Cerebellar nuclear complex (tissue), 1 donor: ENCODE measurements around the gene ARFGAP1.
"Not testable (repeated sequence)": the region's sequence is repeated elsewhere in the genome, so short reads cannot be mapped to it uniquely, and the experiment has no call there.

Experiments used
- DNase-seq, 2 experiments: peaks; one replicate each; lab custom pipeline; 2025; lab: John Stamatoyannopoulos, UW

Gene ARFGAP1

GRCh38 chr20:63290677-63291472, 18.3 kb downstream of the ARFGAP1 start:
- DNase-seq: no peak

- no peak for DNase-seq
Measured at GRCh38 chr20:63291811-63292210, 19.2 kb downstream of the ARFGAP1 start.

DNA sequence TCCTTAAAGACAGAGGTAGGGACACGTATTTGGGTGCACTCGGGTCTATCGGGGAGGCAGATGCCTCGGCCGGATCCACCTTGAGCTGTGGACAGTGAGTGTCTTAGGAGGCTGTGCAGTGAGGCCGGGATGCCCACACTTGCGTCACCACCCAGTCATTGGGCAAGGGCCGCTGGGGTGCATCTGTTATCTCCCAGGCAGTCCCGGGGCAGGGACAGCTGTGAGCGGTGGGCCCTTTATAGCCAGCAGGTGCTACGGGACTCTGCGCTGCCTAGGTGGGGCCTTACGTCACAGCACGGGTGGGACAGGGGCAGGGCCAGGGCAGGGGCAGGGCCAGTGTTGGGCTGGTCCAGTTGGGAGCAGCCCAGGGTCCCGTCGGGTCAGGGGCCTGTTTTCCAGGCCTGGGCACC, 19.7 kb downstream of the ARFGAP1 start:
- DNase-seq: no peak

DNA sequence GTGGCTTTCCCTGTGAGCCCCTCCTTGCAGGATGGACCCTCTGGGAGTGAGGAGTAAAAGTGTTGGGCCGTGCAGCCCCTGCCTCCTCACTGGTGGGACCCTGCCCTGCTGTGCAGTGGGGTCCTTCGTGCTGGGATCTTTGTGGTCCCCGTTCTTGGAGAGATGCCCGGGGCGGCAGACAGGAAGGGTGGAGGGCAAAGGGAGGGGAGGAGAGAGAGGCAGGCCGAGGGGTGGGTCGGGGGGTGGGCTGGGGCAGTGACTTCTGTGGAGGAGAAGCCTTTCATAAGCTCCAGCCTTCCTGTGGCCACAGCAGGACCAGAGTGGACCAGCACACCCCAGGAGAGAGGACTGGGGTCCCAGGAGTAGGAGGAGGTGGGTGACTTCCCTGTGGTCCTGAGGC, 20.3 kb downstream of the ARFGAP1 start, which contains the start of gene COL20A1:
COL20A1 (plus strand) TSS at position 283 of the 400 bp plus-strand sequence. CDS start 1,922 bp downstream, outside the sequence.
- DNase-seq: no peak

DNA sequence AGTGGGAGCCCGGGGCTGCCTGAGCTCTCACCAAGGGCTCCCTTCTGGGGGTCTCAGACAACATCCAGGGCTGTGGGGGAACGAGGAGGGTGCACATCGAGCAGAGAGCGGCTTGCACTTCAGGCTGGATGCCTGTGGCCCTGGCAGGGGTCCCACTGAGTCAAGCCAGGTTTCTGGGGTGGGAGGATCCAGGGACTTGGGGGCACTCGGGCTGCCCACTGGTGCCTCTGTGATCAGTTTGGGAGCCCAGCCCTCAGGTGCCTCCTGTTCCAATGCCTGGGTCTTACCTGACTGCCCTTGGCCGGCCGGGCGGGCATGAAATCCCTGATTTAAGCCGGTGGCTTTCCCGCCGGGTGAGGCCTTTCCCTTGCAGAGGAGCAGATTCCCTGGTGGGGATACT, 20.8 kb downstream of the ARFGAP1 start:
- no peak for DNase-seq

- no peak for DNase-seq
Measured at GRCh38 chr20:63293871-63294535, 21.4 kb downstream of the ARFGAP1 start.

DNA sequence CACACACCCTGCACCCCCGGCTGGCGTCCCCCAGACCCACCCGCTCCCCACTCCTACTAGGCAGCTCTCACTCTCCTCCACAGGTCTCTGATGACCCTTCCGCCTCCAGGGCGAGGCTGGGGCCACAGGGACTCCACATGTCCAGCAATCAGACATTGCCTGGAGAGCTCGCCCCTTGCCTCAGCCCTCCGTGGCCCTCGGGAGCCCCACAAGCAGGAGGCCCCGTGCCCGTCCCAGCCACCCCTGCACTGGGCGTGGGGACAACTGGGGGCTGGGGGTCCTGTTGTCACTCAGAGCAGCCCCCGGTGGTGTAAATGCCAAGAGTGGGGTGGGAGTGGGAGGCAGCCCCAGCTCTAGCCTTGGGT, 21.9 kb downstream of the ARFGAP1 start:
- no peak for DNase-seq

DNA sequence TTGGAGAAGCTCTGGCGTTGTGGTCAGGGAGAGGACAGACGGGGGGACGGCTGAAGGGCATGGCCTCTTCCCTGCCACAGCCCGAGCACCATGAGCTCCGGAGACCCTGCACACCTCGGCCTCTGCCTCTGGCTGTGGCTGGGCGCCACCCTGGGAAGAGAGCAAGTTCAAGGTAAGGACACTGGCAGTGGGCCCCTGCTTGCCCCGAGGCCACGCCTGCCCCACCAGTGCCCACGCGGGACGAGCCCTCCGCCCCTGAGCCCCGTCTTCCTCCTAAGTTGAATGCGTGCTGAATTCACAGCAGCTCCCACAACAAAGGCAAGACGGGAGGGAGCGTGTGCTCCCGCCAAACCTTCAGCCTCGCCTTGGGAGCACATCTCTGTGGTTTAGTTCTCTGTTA, 22.4 kb downstream of the ARFGAP1 start:
- no peak for DNase-seq

GRCh38 chr20:63295422-63295821, 22.8 kb downstream of the ARFGAP1 start:
- DNase-seq: no peak

- DNase-seq: no peak
Measured at GRCh38 chr20:63295846-63296245, 23.2 kb downstream of the ARFGAP1 start.

- DNase-seq: no peak
Measured at GRCh38 chr20:63296531-63297299, 24.1 kb downstream of the ARFGAP1 start.

DNA sequence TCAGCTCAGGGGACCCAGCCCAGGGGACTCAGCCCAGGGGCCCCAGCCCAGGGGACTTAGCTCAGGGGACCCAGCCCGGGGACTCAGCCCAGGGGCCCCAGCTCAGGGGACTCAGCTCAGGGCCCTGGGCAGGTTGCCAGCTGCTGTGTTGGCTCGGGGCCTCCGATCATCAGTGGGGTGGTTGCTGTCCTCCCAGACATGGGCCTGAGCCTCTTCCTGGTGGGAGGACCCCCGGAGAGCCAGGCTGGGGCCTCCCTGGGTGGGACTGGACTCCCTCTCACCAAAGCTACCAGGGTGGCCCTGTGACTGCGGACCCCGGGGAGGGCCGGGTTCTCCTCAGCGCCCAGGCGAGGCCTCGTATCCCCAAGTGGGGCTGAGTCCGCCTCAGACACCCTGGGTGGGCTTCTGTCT, 24.8 kb downstream of the ARFGAP1 start:
- no peak for DNase-seq

- DNase-seq: no peak
Measured at GRCh38 chr20:63297796-63298572, 25.4 kb downstream of the ARFGAP1 start.

DNA sequence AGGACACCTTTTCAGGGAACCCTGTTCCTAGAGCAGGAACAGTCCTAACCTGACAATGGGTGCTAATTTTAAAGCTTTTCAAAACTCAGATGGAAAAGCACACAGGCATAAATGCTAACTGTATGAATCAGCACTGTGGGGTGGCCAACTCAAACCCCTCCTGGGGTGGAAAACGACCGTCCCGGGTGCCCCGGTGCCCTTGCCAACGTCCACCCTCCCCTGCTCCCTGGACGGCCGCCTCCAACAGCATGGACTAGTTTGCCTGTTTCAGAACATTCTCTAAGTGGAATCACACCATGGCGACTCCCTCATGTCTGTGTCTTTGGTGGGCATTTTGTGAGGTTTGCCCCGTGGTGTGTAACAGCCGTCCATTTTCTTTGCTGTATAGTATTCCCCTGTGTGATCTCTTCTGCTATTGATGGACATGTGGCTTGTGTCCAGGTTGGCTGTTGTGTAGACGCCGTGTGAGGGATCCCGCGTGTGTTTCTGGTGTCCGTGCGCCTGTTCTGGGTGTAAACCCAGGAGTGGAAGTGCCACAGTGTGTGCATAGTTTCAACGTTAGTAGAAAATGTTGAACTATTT, 26.2 kb downstream of the ARFGAP1 start:
- DNase-seq: no peak

DNA sequence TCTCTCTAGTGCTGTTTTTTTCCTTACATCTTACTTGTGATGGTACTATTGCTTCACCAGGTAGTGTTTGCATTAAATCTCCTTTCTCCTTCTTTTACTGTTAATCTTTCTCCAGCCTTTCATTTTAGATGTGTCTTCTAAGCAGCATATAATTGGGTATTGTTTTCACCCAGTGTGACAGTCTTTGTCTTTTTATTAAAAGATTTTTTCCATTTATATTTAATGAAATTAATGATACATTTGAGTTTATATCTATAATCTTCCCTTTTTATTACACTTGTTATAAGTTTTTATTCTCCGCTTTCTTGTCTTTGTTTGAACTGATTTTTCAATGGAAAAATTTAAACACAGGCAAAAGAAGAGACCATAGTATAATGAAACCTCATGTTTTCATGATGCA, 29.1 kb downstream of the ARFGAP1 start:
- DNase-seq: no peak

DNA sequence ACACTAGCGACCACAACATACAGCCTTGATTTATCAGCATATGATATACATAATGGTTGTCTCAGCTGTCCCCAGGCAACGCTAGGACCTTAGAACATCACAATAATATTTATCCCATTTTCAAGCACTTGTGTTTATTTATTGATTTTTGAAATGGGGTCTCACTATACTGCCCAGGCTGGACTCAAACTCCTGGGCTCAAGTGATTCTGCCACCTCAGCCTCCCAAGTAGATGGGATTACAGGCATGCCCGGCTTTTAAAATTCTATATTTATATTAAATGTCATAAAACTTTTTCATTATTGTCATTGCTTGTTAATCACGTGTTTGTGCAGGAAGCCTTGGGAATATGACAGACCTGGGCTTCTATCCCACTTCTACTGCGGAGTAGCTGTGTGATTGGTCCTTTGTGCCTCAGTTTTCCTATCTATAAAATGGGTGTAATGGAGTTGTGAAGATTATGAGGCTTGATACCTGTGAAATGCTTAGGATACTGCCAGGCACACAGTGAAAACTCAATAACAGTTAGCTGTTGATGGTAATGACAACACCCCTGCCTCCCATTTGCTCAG, 30.6 kb downstream of the ARFGAP1 start:
- no peak for DNase-seq

GRCh38 chr20:63305393-63305792, 32.8 kb downstream of the ARFGAP1 start:
- DNase-seq: no peak

- not testable (repeated sequence) for DNase-seq
Measured at GRCh38 chr20:63305933-63306672, 33.5 kb downstream of the ARFGAP1 start.

DNA sequence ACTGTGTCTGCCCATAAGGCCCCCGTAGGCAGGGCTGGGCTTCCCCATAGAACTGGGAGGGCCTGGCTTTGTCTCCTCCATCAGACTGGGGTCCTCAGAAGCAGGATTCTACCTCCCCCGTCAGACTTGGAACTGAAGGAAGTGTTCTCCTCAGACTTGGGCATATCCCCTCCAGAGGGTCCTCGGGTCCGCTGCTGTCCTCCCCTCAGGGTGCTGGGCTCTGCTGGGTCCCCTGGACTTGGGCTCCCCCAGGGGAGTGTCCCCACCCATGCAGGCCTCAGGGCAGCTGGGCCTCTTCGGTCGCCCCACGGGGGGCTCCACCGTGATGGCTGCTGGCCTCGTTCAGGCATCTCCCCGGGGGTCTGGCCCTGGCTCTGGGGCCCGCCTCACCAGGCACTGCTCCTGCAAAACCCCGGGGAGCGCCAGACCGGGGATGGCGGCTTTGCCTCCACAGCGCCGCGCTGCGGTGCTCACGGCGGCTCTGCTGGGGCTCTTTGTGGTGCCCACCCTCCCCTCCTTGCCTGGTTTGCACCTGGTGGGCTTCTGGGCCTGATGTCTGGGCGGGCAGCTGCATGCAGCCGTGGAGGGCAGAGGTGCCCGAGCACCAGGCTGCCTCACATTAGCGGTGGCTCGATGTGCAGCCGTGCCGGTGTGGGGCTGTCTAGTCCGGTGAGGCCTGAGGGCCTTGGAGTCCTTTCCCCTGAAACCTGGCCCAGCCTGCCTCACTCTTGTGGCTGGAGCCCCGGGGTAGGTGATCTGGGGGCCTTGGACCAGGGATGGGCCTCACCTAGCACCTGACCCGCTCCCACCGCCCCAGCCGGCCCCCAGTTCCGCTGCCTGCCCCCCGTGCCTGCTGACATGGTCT, 34.3 kb downstream of the ARFGAP1 start:
- DNase-seq: no peak
